Activated CD4-positive, alpha-beta T cell treated with anti-CD3 and anti-CD28 coated beads, Interleukin-2, amount 10 ng/mL, durations not matched to agents 24 days and 14 days (primary cell): ENCODE measurements around the gene SCAMP1. TPM values are rescaled to one million over a fixed set of nuclear protein-coding genes. Genes with fewer than 3 reads are reported as not detected.
"Not testable (repeated sequence)": the region's sequence is repeated elsewhere in the genome, so short reads cannot be mapped to it uniquely, and the experiment has no call there.

Experiments
- DNase-seq: peaks from one replicate; pipeline ENCODE4 v3.0.0; 2022
- H3K27ac Mint-ChIP-seq: one replicate; pipeline ENCODE4 v1.8.0; 2022; ENCODE audit warnings: mild to moderate bottlenecking, mixed read lengths
- H3K27me3 Mint-ChIP-seq: one replicate; pipeline ENCODE4 v1.8.0; 2022; ENCODE audit warnings: mixed read lengths
- H3K36me3 Mint-ChIP-seq: one replicate; pipeline ENCODE4 v1.8.0; 2022; ENCODE audit warnings: low read depth, mild to moderate bottlenecking, mixed read lengths
- H3K4me1 Mint-ChIP-seq: one replicate; pipeline ENCODE4 v1.8.0; 2021; ENCODE audit warnings: mixed read lengths
- H3K4me3 Mint-ChIP-seq: one replicate; pipeline ENCODE4 v1.8.0; 2022; ENCODE audit warnings: mild to moderate bottlenecking, moderate library complexity, mixed read lengths
- H3K9me3 Mint-ChIP-seq: one replicate; pipeline ENCODE4 v1.8.0; 2021; ENCODE audit warnings: mixed read lengths
- intact Hi-C: fragments of 100-400 bp; cut with micrococcal nuclease; formaldehyde crosslinking; loops from one replicate; pipeline ENCODE4 v1.15.1; 2023
- total RNA-seq: library from RNA; stranded (reverse); gene quantifications from 2 replicates; pipeline ENCODE4 v1.2.3, GENCODE V29; 2022

SCAMP1 gene
- total RNA-seq, 1 donor from 2014 or later = 20.8 TPM

DNA sequence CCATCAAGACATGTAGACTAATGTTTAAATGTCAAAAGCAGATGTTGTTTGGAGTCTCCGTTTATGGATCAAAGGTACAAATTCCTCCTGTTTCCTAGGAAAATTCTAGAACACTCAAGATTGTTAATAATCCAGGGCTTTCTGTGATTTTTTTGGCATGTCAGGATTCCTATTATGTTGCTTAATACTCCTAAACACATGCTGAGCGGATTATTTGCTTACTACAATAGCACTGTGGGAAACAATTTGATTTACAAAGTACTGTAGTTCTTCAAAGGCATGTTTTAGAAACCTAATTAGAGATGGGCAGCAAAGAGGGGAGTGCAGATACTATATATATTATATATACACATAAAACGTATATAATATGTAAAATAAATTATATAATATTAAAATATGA is 19.0 kb upstream of the SCAMP1 start:
- H3K4me3 Mint-ChIP-seq = no peak overlapping the region
- H3K27ac Mint-ChIP-seq = no peak overlapping the region
- H3K36me3 Mint-ChIP-seq = no peaks in the 10 kb centered on the region
- H3K4me1 Mint-ChIP-seq = peaks cover 2% of the 10 kb centered on the region
- intact Hi-C loops = no loop called here
- peaks cover 6% of the 10 kb centered on the region for H3K27me3 Mint-ChIP-seq
- DNase-seq = no peak
- peaks cover 11% of the 10 kb centered on the region for H3K9me3 Mint-ChIP-seq

DNA sequence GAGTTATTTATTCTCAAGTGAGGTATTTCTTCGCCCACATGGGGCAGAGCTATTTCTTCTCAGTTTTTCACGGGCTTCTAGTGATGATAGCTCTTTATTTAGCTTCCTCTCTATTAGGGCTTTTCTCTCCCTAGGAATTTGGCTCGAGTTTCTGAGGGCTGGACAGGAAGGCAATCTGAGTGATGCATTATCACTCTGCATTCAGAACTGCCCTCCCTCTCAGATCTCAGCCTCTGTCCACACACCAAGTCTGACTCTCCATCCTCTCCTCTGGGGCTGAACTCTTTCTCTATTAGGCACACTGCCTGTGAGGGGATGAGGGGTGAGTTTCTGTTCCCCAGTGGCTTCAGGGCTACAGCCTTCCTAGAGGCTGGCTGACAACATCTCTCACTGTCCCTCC is 14.9 kb upstream of the SCAMP1 start:
- Mint-ChIP-seq H3K4me1 (no peaks in the 10 kb centered on the region), H3K9me3 (no peaks in the 10 kb centered on the region), H3K27me3 (peaks cover 5% of the 10 kb centered on the region), H3K36me3 (no peaks in the 10 kb centered on the region), H3K27ac (no peak overlapping the region), H3K4me3 (no peak overlapping the region)
- DNase-seq = no peak
- intact Hi-C loops = no loop called here

DNA sequence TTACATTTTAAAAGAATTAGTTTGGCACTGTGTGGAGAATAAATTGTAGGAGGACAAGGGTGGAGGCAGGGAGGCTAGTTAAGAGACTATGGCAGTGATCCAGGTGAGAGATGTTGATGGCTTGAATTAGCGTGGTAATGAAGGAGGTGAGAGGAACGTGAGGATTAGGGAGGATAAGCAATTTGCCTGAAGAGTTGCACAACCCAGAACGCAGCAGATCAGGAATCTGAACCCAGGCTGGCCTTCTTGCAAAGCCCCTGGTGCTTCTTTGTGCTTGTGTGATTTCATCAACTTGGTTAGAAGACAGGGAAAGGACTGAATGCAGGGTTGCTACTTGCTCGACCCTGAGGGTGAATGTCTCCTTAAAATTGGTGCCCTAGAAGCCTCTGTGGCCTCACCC is 6.9 kb upstream of the SCAMP1 start:
- H3K27me3 Mint-ChIP-seq = peaks cover 3% of the 10 kb centered on the region
- H3K9me3 Mint-ChIP-seq = no peaks in the 10 kb centered on the region
- peaks cover 8% of the 10 kb centered on the region for H3K36me3 Mint-ChIP-seq
- peaks cover 2% of the 10 kb centered on the region for H3K4me1 Mint-ChIP-seq
- no peak overlapping the region for H3K27ac Mint-ChIP-seq
- intact Hi-C loops = no loop called here
- H3K4me3 Mint-ChIP-seq = no peak overlapping the region
- DNase-seq = no peak

DNA sequence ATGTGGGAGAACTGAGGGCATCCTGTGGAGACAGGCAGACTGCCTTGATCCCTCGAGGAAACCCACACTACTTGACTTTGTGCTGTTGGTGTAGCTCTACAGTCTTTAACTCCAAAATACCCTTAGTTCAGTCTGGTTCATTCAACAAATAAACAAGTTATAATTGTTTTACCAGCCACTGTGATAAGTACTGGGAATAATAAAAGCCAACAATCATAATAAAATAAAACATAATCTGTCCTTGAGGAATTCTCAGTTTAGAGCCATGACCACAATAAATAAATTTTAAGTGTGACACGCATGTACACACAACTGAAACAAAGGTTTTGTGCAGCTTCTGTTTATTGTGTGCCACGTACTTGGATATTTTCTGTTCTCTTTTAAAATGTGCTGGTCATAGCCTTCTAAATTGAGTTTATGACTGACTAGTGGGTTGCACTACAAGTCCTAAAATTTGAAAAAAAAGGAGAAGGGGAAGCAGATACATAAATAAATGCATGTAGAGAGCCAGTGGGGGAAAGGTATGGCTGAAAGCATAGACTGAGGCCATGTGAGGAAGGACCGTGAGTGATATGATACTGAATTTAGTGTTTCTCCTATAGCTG is 6.2 kb upstream of the SCAMP1 start:
- peaks cover 2% of the 10 kb centered on the region for H3K27me3 Mint-ChIP-seq

DNA sequence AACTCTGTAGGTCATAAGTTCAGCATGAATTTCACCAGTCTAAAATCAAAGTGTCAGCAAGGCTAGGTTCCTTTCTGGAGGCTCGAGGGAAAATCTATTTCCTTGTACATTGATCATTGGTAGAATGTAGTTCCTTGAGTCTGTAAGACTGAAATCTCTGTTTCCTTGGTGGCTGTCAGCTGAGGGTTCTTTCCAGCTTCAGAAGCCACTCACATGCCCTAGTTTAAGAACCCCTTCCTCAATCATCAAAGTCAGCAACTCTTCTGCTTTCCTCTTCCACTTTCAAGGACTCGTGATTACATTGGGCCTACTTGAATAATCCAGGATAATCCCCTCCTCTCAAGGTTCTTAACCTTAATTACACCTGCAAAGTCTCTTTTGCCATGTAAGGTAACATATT is 4.9 kb upstream of the SCAMP1 start:
- Mint-ChIP-seq H3K27me3 (peaks cover 2% of the 10 kb centered on the region), H3K27ac (no peak overlapping the region), H3K4me1 (peaks cover 11% of the 10 kb centered on the region), H3K9me3 (no peaks in the 10 kb centered on the region), H3K4me3 (no peak overlapping the region), H3K36me3 (peaks cover 18% of the 10 kb centered on the region)
- intact Hi-C loops = no loop called here
- DNase-seq = no peak

More for the DNA sequence above, 6.2 kb upstream of the SCAMP1 start:
- Mint-ChIP-seq H3K4me3 (no peak overlapping the region), H3K36me3 (peaks cover 13% of the 10 kb centered on the region), H3K27ac (no peak overlapping the region), H3K4me1 (peaks cover 9% of the 10 kb centered on the region), H3K9me3 (no peaks in the 10 kb centered on the region)
- intact Hi-C loops = no loop called here
- no peak for DNase-seq

DNA sequence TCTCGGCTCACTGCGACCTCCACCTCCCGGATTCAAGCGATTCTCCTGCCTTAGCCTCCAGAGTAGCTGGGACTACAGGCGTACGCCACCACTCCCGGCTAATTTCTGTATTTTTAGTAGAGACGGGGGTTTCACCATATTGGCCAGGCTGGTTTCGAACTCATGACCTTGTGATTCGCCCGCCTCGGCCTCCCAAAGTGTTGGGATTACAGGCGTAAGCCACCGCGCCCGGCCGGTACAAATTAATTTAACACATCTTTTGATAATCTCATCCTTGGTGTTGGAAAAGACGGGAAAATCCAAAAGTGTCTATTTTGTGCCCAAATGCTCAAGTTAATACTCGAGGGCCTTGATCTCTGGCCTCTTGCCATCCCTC is 974 bp upstream of the SCAMP1 start:
- H3K9me3 Mint-ChIP-seq, H3K27me3 Mint-ChIP-seq, DNase-seq, intact Hi-C loops: not testable (repeated sequence)
- Mint-ChIP-seq H3K36me3 (peaks cover 18% of the 10 kb centered on the region), H3K4me3 (peak overlapping the region; percentile 97), H3K27ac (peak overlapping the region; percentile 98), H3K4me1 (peaks cover 26% of the 10 kb centered on the region)

DNA sequence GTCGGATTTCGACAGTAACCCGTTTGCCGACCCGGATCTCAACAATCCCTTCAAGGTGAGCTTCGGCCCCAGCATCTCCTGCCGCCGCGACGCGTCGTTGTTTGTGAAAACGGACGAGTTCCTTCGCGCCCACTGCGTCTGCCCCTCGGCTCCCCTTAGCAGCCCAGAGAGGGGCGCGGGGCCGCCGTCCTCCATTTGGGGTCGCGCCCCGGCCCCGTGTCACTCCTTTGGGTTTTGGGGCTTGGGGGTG is 182 bp downstream of the SCAMP1 start:
- peak overlapping the region; percentile 98 for H3K27ac Mint-ChIP-seq
- H3K36me3 Mint-ChIP-seq = peaks cover 18% of the 10 kb centered on the region
- H3K9me3 Mint-ChIP-seq = no peaks in the 10 kb centered on the region
- DNase-seq = no peak
- peak overlapping the region; percentile 97 for H3K4me3 Mint-ChIP-seq
- intact Hi-C loops = loop anchor here (1.0 to 5.0 kb wide), 4 partner anchors 66 to 876 kb away; partner anchors contain the start of genes AP3B1, ARSB, JMY and TBCA
- peaks cover 28% of the 10 kb centered on the region for H3K4me1 Mint-ChIP-seq
- no peaks in the 10 kb centered on the region for H3K27me3 Mint-ChIP-seq

DNA sequence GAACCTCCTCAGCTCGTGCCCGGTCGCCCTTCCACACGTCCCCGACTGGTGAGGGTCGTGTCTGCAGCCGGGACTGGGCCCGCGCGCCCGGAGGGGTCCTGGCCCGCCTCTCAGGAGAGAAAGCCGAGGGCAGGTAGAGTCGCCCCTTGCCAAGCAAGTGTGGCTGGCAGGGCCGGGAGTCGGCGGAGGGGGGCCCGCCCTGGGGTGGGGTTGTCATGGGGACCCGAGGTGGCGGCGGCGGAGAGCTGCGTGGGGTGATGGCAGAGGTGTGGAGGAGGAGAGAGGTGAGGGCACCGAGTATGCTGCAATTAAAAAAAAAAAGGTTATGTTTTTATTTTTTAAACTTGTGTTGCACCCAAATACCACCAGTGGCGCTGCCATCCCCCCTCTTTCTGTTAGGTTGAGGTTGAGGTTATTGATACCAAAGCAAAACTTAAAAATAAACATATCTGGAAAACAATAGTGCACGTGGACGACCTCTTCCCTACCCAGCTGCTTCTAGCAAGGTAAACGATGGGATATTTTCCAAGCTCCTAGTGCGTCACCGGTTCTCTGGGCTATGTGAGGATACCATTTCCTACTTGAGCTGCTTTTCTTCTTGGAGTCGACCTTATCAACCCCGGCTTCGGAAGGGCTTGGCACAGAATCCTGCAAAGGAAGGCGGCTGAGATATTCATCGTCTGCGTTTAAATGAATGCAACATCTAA is 660 bp downstream of the SCAMP1 start:
- intact Hi-C loops = loop anchor here (1.0 to 5.0 kb wide), 4 partner anchors 67 to 876 kb away; partner anchors contain the start of genes AP3B1, ARSB, JMY and TBCA
- Mint-ChIP-seq H3K9me3 (no peaks in the 10 kb centered on the region), H3K27me3 (no peaks in the 10 kb centered on the region), H3K36me3 (peaks cover 18% of the 10 kb centered on the region), H3K4me3 (peak overlapping the region; percentile 97), H3K4me1 (peaks cover 28% of the 10 kb centered on the region), H3K27ac (peak overlapping the region; percentile 98)
- peak; percentile 88 for DNase-seq

DNA sequence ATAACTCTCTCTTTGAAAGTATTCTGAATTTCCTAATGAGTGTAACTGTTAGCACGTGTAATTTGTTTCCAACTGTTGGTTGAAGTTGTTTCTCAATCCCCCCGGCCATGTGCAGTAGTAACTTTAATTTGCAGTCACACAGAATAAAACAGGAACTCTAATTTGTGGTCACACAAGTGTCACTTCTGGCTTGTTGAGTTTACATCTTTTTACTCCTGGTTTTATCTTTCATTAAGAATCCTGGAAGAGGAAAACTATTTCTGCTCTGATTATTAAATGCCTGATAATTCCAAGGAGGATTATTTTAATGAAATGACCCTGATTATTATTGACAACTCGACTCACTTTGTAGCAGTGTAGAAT is 1.2 kb downstream of the SCAMP1 start:
- Mint-ChIP-seq H3K36me3 (peaks cover 20% of the 10 kb centered on the region), H3K27ac (peak overlapping the region; percentile 98), H3K27me3 (no peaks in the 10 kb centered on the region), H3K4me1 (peaks cover 28% of the 10 kb centered on the region), H3K4me3 (peak overlapping the region; percentile 97), H3K9me3 (no peaks in the 10 kb centered on the region)
- intact Hi-C loops = loop anchor here (2.0 to 5.0 kb wide), 3 partner anchors 584 to 875 kb away; partner anchors contain the start of genes ARSB, JMY and TBCA
- DNase-seq = no peak

DNA sequence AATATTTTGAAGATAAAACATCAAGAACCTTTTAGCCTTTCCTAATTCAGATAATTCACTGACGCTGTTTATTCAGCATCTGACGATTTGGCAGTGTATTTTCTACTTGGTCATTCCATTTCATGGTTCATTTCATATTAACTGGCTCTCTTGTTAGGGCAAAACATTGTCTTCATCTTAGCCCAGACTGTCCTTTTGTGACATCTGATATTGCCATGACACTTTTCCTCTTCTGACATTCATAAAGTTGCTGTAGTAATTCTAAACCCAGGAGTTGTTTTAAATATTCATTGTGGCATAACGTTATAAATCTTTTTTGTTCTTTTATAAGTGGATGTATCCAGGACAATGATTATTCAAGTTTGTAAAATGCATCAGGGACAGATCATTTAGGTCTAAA is 1.8 kb downstream of the SCAMP1 start:
- H3K4me3 Mint-ChIP-seq = peak overlapping the region; percentile 9
- intact Hi-C loops = loop anchor here (5.0 kb wide), 1 partner anchor 585 kb away; the partner anchor contains the start of gene TBCA
- H3K4me1 Mint-ChIP-seq = peaks cover 28% of the 10 kb centered on the region
- H3K9me3 Mint-ChIP-seq = no peaks in the 10 kb centered on the region
- no peak overlapping the region for H3K27ac Mint-ChIP-seq
- DNase-seq = no peak
- H3K36me3 Mint-ChIP-seq = peaks cover 18% of the 10 kb centered on the region
- H3K27me3 Mint-ChIP-seq = no peaks in the 10 kb centered on the region

DNA sequence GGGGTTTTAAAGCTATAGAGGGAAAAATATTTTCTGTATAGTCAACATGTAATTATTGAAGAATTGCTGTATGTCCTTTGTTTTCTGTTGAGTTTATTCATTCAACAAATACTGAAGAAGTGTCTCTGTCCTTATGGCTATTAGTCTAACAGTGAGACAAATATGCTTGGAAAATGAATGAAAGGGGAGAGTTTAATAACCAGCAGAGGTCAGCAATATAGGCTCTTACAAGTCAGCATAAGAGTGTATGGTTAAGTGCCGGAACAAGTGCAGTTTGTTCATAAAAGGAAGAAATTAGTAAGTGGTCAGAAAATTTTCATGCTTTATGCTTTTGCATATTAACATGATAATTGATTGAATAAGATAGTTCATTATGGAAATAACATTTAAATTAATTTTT is 3.6 kb downstream of the SCAMP1 start:
- no peak for DNase-seq
- Mint-ChIP-seq H3K27ac (no peak overlapping the region), H3K36me3 (peaks cover 8% of the 10 kb centered on the region), H3K9me3 (no peaks in the 10 kb centered on the region), H3K4me1 (peaks cover 21% of the 10 kb centered on the region), H3K4me3 (no peak overlapping the region), H3K27me3 (no peaks in the 10 kb centered on the region)
- intact Hi-C loops = loop anchor here (5.0 kb wide), 1 partner anchor 587 kb away; the partner anchor contains the start of gene TBCA

DNA sequence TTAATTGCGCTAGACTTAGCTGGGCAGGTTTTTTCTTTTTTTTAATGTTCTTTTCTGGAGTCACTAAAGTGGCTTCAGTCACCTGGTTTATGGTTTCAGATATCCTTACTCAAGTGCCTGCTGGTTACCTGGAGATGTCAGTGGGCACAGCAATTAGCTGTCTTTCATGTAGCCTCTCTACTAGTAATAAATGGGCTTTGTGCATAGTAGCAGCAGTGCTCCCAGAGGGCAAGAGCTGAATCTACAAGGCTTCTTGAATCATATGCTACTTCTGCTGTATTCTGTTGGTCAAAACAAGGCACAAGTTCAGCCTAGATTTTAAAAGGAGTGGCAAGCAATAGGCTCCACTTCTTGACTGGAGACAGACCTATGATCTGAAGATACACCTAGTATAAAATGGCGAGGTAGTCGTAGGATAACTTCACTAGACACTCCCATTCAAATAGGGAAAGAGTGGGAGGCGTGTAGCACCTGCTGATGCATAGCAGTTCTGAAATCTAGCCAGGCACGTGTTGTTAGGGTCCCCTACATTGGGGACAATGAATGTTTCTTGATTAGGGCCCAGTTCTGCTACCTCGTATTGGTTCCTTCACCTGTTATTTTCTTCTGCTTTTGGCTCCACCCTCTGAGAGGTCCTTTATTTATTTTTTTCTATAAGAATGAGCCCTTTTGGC is 7.0 kb downstream of the SCAMP1 start:
- H3K27me3 Mint-ChIP-seq = no peaks in the 10 kb centered on the region
- peaks cover 6% of the 10 kb centered on the region for H3K4me1 Mint-ChIP-seq
- no peaks in the 10 kb centered on the region for H3K9me3 Mint-ChIP-seq
- H3K36me3 Mint-ChIP-seq = peaks cover 1% of the 10 kb centered on the region
- DNase-seq = no peak
- no peak overlapping the region for H3K4me3 Mint-ChIP-seq
- intact Hi-C loops = no loop called here
- no peak overlapping the region for H3K27ac Mint-ChIP-seq

DNA sequence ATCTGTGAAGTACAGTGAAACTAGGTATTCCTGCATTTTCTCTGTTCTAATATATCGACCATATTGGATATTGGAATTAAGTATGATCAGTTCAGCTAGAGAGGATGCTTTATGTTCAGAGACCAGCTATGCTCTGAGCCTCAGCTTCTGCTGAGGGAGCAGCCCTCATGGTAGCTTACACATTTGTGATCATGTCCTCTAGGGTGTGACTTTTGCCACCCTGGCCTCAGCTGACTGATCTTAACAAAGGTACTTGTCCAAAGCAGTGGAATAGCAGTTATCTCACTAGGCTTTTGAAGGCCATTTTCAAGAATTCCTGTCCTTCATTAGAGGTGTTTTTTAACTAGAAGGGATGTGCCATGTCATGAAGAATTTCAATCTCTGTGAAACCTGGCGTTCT is 9.3 kb downstream of the SCAMP1 start:
- H3K36me3 Mint-ChIP-seq = peaks cover 1% of the 10 kb centered on the region
- intact Hi-C loops = no loop called here
- no peak overlapping the region for H3K27ac Mint-ChIP-seq
- H3K4me1 Mint-ChIP-seq = no peaks in the 10 kb centered on the region
- H3K9me3 Mint-ChIP-seq = no peaks in the 10 kb centered on the region
- H3K4me3 Mint-ChIP-seq = no peak overlapping the region
- no peak for DNase-seq
- no peaks in the 10 kb centered on the region for H3K27me3 Mint-ChIP-seq

DNA sequence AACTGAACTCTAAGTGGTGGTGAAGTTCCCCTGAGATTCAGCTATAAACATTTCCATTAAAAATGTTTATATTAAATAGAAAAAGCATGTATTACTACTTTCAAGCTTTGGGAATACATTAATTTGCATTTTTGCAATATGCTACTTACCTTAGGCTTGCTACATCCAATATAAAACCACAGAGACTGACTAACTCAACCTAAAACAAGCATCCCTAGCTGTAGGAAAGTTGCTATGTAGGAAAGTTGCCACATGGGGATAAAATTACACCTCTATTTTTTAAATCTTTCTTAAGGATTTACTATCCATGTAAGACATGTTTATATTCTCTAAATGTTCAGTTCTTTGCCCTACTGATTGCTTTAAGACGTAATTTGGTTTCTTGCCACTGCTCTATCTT is 12.8 kb downstream of the SCAMP1 start:
- no peak for DNase-seq
- Mint-ChIP-seq H3K9me3 (no peaks in the 10 kb centered on the region), H3K36me3 (no peaks in the 10 kb centered on the region)

More for the DNA sequence above, 12.8 kb downstream of the SCAMP1 start:
- intact Hi-C loops = no loop called here
- Mint-ChIP-seq H3K27ac (no peak overlapping the region), H3K27me3 (no peaks in the 10 kb centered on the region), H3K4me1 (peaks cover 3% of the 10 kb centered on the region), H3K4me3 (no peak overlapping the region)
